ENCODE results near the gene RAB14. TPM values are rescaled to one million over a fixed set of nuclear protein-coding genes. Genes with fewer than 3 reads are reported as not detected.

RAB14 gene
- total RNA-seq, 1 experiment from 2014 or later, result 73.2 TPM

GRCh38 chr9:121143771-121144170 lies 57.9 kb downstream of the RAB14 start:
- intact Hi-C loops (cut with micrococcal nuclease; ENCODE audit: unreplicated experiment), result no loop called here
- no peaks in the 10 kb centered on the region for H3K27me3 ChIP-seq (replicated peaks; ENCODE audit: control insufficient read depth, insufficient read depth, low read length)
- CTCF ChIA-PET, result no interaction called here
- no peak overlapping the region for H3K4me3 Mint-ChIP-seq (ENCODE audit: unreplicated experiment)
- TF ChIP-seq CTCF (IDR thresholded peaks at IDR 0.05; ENCODE audit: insufficient read depth in 1 of 2, low read depth in 1 of 2, low read length in 1 of 2, severe bottlenecking in 1 of 2, unreplicated experiment in 1 of 2), result no peak
- H3K4me1 ChIP-seq, result no peaks in the 10 kb centered on the region
- no TSS peak for BruUV-seq (replicated peaks)
- H3K36me3 ChIP-seq (ENCODE audit: control insufficient read depth, insufficient read depth, low read length), result no peaks in the 10 kb centered on the region
- POLR2A ChIA-PET, result no interaction called here
- no peaks in the 10 kb centered on the region for H3K27me3 Mint-ChIP-seq (ENCODE audit: insufficient read depth, unreplicated experiment)
- H3K27ac Mint-ChIP-seq (ENCODE audit: unreplicated experiment), result no peak overlapping the region
- H3K9me3 ChIP-seq, result no peaks in the 10 kb centered on the region
- no peaks in the 10 kb centered on the region for H3K4me1 Mint-ChIP-seq (ENCODE audit: low read depth, unreplicated experiment)
- DNase-seq, result no peak
- H3K4me3 ChIP-seq (ENCODE audit: low read depth, low read length), result no peak overlapping the region
- H3K9me3 Mint-ChIP-seq (ENCODE audit: unreplicated experiment), result no peaks in the 10 kb centered on the region
- peaks cover 6% of the 10 kb centered on the region for H3K36me3 Mint-ChIP-seq (ENCODE audit: insufficient read depth, unreplicated experiment)

- no TSS peak for BruUV-seq (replicated peaks)
- intact Hi-C loops (cut with micrococcal nuclease; ENCODE audit: unreplicated experiment), result no loop called here
- no peak overlapping the region for H3K27ac Mint-ChIP-seq (ENCODE audit: unreplicated experiment)
Measured at GRCh38 chr9:121141706-121142105, 60.0 kb downstream of the RAB14 start.

GRCh38 chr9:121141306-121141705 lies 60.4 kb downstream of the RAB14 start:
- no TSS peak for BruUV-seq (replicated peaks)
- Mint-ChIP-seq H3K9me3 (ENCODE audit: unreplicated experiment) (no peaks in the 10 kb centered on the region), H3K4me3 (ENCODE audit: unreplicated experiment) (no peak overlapping the region), H3K27ac (ENCODE audit: unreplicated experiment) (no peak overlapping the region), H3K36me3 (ENCODE audit: insufficient read depth, unreplicated experiment) (peaks cover 6% of the 10 kb centered on the region), H3K27me3 (ENCODE audit: insufficient read depth, unreplicated experiment) (no peaks in the 10 kb centered on the region), H3K4me1 (ENCODE audit: low read depth, unreplicated experiment) (no peaks in the 10 kb centered on the region)
- ChIA-PET POLR2A (no interaction called here), CTCF (no interaction called here)
- H3K9me3 ChIP-seq, result no peaks in the 10 kb centered on the region
- no peak overlapping the region for H3K4me3 ChIP-seq (ENCODE audit: low read depth, low read length)
- no peaks in the 10 kb centered on the region for H3K36me3 ChIP-seq (ENCODE audit: control insufficient read depth, insufficient read depth, low read length)
- DNase-seq, result no peak
- H3K27me3 ChIP-seq (replicated peaks; ENCODE audit: control insufficient read depth, insufficient read depth, low read length), result no peaks in the 10 kb centered on the region
- no peak for TF ChIP-seq CTCF (IDR thresholded peaks at IDR 0.05; ENCODE audit: insufficient read depth in 1 of 2, low read depth in 1 of 2, low read length in 1 of 2, severe bottlenecking in 1 of 2, unreplicated experiment in 1 of 2)
- H3K4me1 ChIP-seq, result no peaks in the 10 kb centered on the region
- intact Hi-C loops (cut with micrococcal nuclease; ENCODE audit: unreplicated experiment), result no loop called here

More at GRCh38 chr9:121141706-121142105, 60.0 kb downstream of the RAB14 start:
- Mint-ChIP-seq H3K27me3 (ENCODE audit: insufficient read depth, unreplicated experiment) (no peaks in the 10 kb centered on the region), H3K9me3 (ENCODE audit: unreplicated experiment) (no peaks in the 10 kb centered on the region), H3K4me1 (ENCODE audit: low read depth, unreplicated experiment) (no peaks in the 10 kb centered on the region), H3K36me3 (ENCODE audit: insufficient read depth, unreplicated experiment) (peaks cover 6% of the 10 kb centered on the region), H3K4me3 (ENCODE audit: unreplicated experiment) (no peak overlapping the region)
- Histone ChIP-seq H3K27me3 (replicated peaks; ENCODE audit: control insufficient read depth, insufficient read depth, low read length) (no peaks in the 10 kb centered on the region), H3K9me3 (no peaks in the 10 kb centered on the region), H3K36me3 (ENCODE audit: control insufficient read depth, insufficient read depth, low read length) (no peaks in the 10 kb centered on the region), H3K4me1 (no peaks in the 10 kb centered on the region), H3K4me3 (ENCODE audit: low read depth, low read length) (no peak overlapping the region)
- no peak for DNase-seq
- no peak for TF ChIP-seq CTCF (IDR thresholded peaks at IDR 0.05; ENCODE audit: insufficient read depth in 1 of 2, low read depth in 1 of 2, low read length in 1 of 2, severe bottlenecking in 1 of 2, unreplicated experiment in 1 of 2)
- ChIA-PET POLR2A (no interaction called here), CTCF (no interaction called here)
